ENCODE results near the gene HDAC4. TPM values are rescaled to one million over a fixed set of nuclear protein-coding genes. Genes with fewer than 3 reads are reported as not detected.
A peak's percentile ranks its signal among the peaks of the same experiment; 100 is the strongest.

The HDAC4 gene
- total RNA-seq, 4 donors from 2014 or later, result 51.4 to 107 (median 70.8) TPM

DNA sequence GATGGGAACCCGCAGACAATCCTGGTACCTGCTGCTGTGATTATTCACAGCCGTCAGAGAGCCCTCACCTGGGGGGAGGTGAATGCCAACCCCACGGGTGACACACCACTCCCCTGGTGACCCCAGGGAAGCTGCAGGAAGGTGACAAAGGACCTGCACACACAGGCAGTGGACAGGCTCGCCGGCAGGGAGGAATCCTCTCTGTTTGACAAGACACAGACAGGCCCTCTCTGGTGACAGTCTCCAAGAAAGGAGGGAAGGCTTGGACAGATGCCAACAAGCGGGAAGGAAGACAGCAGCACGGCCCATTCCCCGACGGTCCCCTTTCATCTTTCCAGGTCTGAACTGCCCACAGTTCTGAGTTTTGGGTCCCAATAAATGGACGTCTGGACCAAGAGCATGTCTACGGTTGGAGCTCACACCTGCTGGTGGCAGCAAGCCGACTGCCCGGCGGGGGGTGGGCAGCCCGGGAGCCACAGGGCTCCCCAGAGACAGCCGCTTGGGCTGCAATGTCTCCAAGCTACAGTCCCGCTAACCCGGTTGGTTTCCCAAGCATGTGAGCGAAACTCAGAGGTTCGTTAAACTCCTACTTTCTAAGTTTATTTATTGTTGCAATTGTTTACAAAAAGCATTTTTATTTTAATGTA lies 31.8 kb downstream of the HDAC4 start:
- Histone ChIP-seq H3K36me3 (no peaks in the 10 kb centered on the region), H3K4me3 (no peak overlapping the region), H3K27ac (no peak overlapping the region), H3K4me1 (peaks cover 9% of the 10 kb centered on the region), H3K27me3 (no peaks in the 10 kb centered on the region), H3K9me3 (no peaks in the 10 kb centered on the region)
- DNase-seq (ENCODE audit: low spot score in 2 of 2), result peak in 1 of 2 donors; percentile 77
- WGBS, result 76% methylated on average over 20 of the region's 20 CpGs
- TF ChIP-seq, protein P1, sequence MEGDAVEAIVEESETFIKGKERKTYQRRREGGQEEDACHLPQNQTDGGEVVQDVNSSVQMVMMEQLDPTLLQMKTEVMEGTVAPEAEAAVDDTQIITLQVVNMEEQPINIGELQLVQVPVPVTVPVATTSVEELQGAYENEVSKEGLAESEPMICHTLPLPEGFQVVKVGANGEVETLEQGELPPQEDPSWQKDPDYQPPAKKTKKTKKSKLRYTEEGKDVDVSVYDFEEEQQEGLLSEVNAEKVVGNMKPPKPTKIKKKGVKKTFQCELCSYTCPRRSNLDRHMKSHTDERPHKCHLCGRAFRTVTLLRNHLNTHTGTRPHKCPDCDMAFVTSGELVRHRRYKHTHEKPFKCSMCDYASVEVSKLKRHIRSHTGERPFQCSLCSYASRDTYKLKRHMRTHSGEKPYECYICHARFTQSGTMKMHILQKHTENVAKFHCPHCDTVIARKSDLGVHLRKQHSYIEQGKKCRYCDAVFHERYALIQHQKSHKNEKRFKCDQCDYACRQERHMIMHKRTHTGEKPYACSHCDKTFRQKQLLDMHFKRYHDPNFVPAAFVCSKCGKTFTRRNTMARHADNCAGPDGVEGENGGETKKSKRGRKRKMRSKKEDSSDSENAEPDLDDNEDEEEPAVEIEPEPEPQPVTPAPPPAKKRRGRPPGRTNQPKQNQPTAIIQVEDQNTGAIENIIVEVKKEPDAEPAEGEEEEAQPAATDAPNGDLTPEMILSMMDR (IDR thresholded peaks at IDR 0.05), result no peak

DNA sequence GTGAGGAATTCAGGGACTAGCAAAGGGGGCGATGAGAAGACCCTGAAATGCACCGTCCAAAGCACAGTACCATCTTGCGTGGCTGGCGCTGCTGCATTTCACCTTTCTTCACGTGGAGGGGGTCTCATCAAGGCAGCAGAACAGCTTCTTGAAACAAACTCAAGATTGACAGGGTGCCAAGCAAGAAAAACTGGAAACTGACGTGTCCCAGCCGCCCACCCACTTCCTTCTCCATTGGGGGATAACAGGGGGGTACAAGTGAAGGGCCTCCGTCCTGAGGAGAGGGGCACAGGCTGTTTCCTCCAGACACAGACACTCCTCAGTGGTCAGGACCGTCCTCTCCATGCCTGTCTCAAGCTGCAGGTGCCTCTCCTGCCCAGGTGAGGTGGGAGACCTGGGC lies 32.5 kb downstream of the HDAC4 start:
- peak in 1 of 2 donors; percentile 65 for DNase-seq (ENCODE audit: low spot score in 2 of 2)

DNA sequence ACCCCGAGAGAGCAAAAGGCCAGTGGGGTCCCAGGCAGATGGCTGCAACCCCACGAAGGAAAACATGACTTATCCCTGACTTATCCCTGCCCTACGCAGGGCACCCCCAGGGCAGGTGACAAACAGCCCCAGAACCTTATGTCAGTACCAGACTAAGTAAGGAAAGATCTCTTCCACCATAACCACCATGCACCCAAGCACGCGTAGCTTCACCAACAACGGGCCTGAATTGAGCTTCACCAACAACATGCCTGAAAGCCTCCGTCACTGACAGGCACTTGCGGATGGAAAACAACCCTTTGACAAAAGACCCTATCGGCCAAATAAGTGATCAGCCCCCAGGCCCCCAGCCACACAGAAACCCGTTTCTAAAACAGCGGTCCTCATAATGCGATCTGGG lies 34.1 kb downstream of the HDAC4 start:
- Histone ChIP-seq H3K27ac (no peak overlapping the region), H3K27me3 (no peaks in the 10 kb centered on the region), H3K9me3 (no peaks in the 10 kb centered on the region), H3K4me1 (peaks cover 9% of the 10 kb centered on the region), H3K36me3 (no peaks in the 10 kb centered on the region), H3K4me3 (no peak overlapping the region)
- TF ChIP-seq POLR2A (IDR thresholded peaks at IDR 0.05) (no peak), POLR2AphosphoS5 (IDR thresholded peaks at IDR 0.05) (no peak), EP300 (IDR thresholded peaks at IDR 0.05) (no peak)
- TF ChIP-seq, protein P1 (IDR thresholded peaks at IDR 0.05), result no peak
- whole genome bisulfite sequencing, result 98% methylated on average over 12 of the region's 12 CpGs
- DNase-seq (ENCODE audit: low spot score in 2 of 2), result no peak

More for the DNA sequence above, 32.5 kb downstream of the HDAC4 start:
- WGBS, result 85% methylated on average over 9 of the region's 9 CpGs
- TF ChIP-seq POLR2AphosphoS5 (IDR thresholded peaks at IDR 0.05) (no peak), EP300 (IDR thresholded peaks at IDR 0.05) (no peak), POLR2A (IDR thresholded peaks at IDR 0.05) (no peak)
- TF ChIP-seq, protein P1 (IDR thresholded peaks at IDR 0.05), result no peak
- Histone ChIP-seq H3K9me3 (no peaks in the 10 kb centered on the region), H3K4me3 (no peak overlapping the region), H3K36me3 (no peaks in the 10 kb centered on the region), H3K27me3 (no peaks in the 10 kb centered on the region), H3K4me1 (peaks cover 9% of the 10 kb centered on the region), H3K27ac (no peak overlapping the region)

DNA sequence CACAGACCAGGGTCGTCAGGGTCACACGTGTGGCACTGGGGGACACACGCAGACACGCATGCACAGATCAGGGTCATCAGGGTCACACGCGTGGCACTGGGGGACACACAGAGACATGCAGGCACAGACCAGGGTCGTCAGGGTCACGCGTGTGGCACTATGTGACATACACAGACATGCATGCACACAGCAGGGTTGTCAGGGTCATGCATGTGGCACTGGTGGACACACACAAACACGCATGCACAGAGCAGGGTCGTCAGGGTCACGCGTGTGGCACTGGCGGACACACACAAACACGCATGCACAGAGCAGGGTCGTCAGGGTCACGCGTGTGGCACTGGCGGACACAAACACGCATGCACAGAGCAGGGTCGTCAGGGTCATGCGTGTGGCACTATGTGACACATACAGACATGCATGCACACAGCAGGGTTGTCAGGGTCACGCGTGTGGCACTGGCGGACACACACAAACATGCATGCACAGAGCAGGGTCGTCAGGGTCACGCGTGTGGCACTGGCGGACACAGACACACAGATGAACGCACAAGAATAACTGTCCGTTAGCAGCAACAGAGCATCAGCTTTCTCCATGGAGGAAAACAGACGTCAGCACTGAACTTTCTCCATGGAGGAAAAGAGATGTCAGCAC lies 34.9 kb downstream of the HDAC4 start:
- Histone ChIP-seq H3K9me3 (no peaks in the 10 kb centered on the region), H3K4me3 (no peak overlapping the region), H3K36me3 (no peaks in the 10 kb centered on the region), H3K27ac (no peak overlapping the region), H3K27me3 (no peaks in the 10 kb centered on the region), H3K4me1 (peaks cover 12% of the 10 kb centered on the region)
- 92% methylated on average over 31 of the region's 32 CpGs for WGBS
- no peak for DNase-seq (ENCODE audit: low spot score in 2 of 2)
- TF ChIP-seq POLR2AphosphoS5 (IDR thresholded peaks at IDR 0.05) (no peak), EP300 (IDR thresholded peaks at IDR 0.05) (no peak), POLR2A (IDR thresholded peaks at IDR 0.05) (no peak)
- TF ChIP-seq, protein P1 (IDR thresholded peaks at IDR 0.05), result no peak

DNA sequence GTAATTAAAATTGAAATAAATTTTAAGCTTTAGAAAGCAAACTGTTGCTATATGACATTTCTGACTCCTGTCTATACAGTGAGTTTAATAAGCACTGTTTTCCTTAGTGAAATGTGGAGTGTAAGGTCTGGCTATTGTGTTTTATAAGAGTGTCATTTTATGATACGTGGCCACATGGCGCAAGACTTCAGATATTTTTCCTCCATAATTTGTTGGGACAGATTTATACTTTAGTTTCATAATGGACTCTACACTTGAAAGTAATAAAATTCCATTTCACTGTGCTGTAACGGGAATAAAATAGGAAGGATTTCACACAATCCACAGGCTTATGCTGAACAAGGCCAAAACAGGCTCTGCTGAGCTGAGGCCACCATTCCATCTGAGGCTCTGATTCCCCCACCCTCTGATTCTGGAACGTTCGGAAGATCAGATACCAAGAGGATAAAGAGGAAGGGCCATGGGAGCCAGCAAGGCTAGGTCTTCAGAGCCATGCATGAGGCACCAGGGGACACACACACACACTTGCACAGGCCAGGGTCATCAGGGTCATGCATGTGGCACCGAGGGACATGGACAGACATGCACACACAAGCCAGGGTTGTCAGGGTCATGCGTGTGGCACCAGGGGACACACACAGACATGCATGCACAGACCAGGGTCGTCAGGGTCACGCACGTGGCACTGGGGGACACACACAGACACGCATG lies 35.6 kb downstream of the HDAC4 start:
- DNase-seq (ENCODE audit: low spot score in 2 of 2), result no peak

More for the DNA sequence above, 35.6 kb downstream of the HDAC4 start:
- no peak overlapping the region for H3K4me3 ChIP-seq
- WGBS, result 83% methylated on average over 11 of the region's 11 CpGs
- H3K27me3 ChIP-seq, result no peaks in the 10 kb centered on the region
- peaks cover 15% of the 10 kb centered on the region for H3K4me1 ChIP-seq
- TF ChIP-seq POLR2AphosphoS5 (IDR thresholded peaks at IDR 0.05), result no peak
- TF ChIP-seq, protein P1 (IDR thresholded peaks at IDR 0.05), result no peak
- TF ChIP-seq POLR2A (IDR thresholded peaks at IDR 0.05), result no peak
- no peak for TF ChIP-seq EP300 (IDR thresholded peaks at IDR 0.05)
- H3K27ac ChIP-seq, result no peak overlapping the region
- no peaks in the 10 kb centered on the region for H3K9me3 ChIP-seq
- no peaks in the 10 kb centered on the region for H3K36me3 ChIP-seq
